HG02763 (cell line): ENCODE results near the gene EXOC2.

Experiments used
- ATAC-seq: cut with Tn5 transposase; IDR thresholded peaks from one replicate; pipeline ENCODE4 v1.9.1; 2021; ENCODE audit warnings: mild to moderate bottlenecking, moderate library complexity; ENCODE audit not compliant: unreplicated experiment

The EXOC2 gene

GRCh38 chr6:503610-504362, 189.2 kb downstream of the EXOC2 start:
- ATAC-seq, result no peak

GRCh38 chr6:502761-503160, 190.2 kb downstream of the EXOC2 start:
- ATAC-seq, result no peak

- ATAC-seq, result no peak
Measured at GRCh38 chr6:501891-502601, 190.9 kb downstream of the EXOC2 start.

DNA sequence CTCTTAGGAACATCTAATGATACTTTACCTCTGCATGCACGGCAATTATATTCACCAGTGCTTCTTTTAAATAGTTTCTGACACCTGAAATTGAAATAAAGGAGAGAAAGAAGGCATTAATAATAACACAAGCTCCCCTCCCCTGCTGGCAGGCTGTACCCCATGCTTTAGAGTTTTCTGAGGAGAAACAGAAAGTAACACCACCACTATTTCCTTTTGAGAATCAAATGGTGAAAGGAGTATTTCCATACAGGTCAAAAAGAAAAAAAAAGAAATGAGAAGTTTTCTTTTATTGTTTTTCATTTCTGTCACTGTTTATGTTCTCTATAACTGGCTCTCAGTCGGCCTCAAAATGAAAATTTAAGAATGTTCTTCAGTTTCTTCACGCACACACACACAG, 193.3 kb downstream of the EXOC2 start:
- no peak for ATAC-seq

GRCh38 chr6:498795-499231, 194.1 kb downstream of the EXOC2 start:
- peak; percentile 49 for ATAC-seq

DNA sequence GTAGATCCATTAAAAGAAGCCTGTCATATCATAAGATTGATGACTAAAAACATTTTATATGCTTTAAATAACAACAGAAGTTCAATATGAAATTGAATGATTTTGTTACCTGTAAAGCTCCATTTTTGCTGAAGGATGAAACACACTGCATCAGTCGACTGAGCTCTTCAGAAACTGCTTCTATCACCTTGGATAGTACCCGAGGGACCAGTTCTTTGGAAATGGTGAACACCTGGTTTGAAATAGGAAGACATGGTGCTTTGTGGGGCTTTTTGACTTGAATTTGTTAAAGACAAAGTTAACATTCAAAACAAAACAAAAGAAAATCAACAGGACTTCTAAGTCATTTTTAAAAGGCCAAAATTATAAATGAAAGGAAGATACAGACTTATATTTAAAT, 195.7 kb downstream of the EXOC2 start:
- no peak for ATAC-seq

- ATAC-seq, result no peak
Measured at GRCh38 chr6:496649-497048, 196.3 kb downstream of the EXOC2 start.

DNA sequence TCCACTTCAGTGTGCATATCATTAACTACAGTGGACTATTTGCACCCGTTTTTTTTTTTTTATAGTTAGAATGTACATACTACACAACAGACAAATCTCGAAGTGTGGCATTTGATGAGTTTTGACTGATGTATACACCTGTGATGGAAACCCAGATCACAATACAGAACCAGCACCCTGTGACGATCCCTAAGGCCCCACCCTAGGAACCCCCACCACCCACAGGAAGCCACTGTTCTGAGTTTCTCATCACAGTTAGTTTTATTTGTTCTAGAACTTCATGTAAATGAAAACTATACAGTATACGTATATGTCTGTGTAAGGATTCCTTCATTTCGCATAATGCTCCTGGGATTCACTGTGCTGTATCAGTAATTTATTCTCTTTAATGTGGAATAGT, 198.5 kb downstream of the EXOC2 start:
- no peak for ATAC-seq

GRCh38 chr6:493840-494239, 199.1 kb downstream of the EXOC2 start:
- ATAC-seq, result no peak

GRCh38 chr6:492816-493414, 200.0 kb downstream of the EXOC2 start:
- no peak for ATAC-seq

GRCh38 chr6:492178-492577, 200.8 kb downstream of the EXOC2 start:
- ATAC-seq, result no peak

GRCh38 chr6:491233-491632, 201.7 kb downstream of the EXOC2 start:
- ATAC-seq, result no peak

GRCh38 chr6:490251-491037, 202.5 kb downstream of the EXOC2 start:
- peak; percentile 37 for ATAC-seq

GRCh38 chr6:489762-490161, 203.2 kb downstream of the EXOC2 start:
- no peak for ATAC-seq

DNA sequence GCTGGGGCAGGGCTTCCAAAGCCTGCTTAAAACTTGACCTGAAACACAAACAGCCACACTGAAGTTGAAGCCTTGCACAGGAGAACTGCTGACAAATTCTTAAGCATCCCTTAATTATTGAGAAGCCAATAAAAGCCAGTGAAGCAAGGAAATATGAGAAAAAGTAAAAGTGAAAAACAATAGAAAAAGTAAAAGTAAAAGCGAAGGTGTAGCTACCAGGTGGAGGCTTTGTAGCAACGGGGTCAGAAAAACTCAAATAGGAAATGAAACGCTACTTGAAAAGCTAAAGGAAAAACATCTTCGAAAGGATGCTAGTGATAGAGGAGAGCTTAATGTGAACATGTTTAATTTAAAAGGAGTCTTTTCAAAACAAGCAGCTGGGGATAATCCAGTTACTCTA, 203.9 kb downstream of the EXOC2 start:
- no peak for ATAC-seq

- ATAC-seq, result no peak
Measured at GRCh38 chr6:487956-488355, 205.0 kb downstream of the EXOC2 start.

DNA sequence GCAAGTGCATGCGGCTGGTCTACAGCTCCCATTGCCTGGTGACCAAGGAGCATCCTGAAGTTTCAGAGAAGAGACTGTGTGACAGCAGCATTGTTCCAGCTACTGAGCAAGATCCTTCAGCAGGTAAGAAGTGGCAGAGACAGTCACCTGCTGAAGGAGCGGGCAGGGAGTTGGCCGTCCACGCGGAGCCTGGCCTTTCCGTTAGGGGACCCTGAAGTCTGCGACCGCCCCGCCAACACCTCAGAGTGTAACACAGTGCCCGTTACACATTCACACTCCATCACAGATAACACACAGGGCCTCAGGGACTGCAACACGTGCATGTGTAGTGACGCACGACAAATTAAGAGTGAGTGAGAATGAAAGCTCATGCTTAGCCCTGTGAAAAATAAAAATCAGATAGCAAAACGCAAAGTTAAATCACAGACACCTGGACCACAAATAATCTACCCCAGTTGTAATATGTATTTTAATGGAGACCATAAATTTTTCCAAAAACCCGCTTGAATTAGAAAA, 207.2 kb downstream of the EXOC2 start:
- no peak for ATAC-seq

GRCh38 chr6:484746-485145, 208.2 kb downstream of the EXOC2 start:
- ATAC-seq, result no peak

DNA sequence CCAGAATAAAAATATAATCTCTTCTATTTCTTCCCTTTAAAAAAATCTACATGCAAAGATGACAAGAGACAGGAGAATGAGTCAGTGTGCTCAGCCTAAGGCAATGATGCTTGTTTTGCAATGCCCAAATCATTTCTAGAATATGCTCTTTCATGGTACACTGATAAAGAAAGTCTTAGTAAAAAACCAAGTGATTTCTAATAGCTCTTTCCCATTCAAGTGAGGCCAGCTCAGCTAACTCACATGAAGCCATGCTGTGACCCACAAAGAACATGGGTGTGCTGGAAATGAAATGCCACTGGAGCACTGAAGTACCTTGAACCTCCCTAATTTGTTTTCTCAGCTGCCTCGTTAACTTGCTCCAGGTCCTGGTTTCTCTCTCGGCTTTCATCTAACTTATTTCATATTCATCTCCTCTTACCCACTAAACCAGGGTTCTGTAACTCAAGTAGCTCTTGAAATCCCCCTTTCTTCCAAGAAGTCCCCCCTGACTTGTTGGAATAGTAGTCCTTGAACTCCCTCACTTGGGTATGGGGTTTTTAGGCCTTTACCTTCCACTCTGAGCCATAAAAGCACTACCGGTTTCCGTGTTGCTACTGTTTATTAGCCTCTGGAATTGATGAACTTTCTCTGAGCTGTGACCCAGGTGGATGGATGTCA, 208.7 kb downstream of the EXOC2 start:
- ATAC-seq, result no peak

- ATAC-seq, result no peak
Measured at GRCh38 chr6:475314-475713, 217.6 kb downstream of the EXOC2 start.
